H9 (cell line): Measurements from ENCODE around the gene KCTD20. TPM values are rescaled to one million over a fixed set of nuclear protein-coding genes. Genes with fewer than 3 reads are reported as not detected.

Experiments used
- DNase-seq: peaks from one replicate; pipeline ENCODE4 v3.0.0-alpha.2; 2017
- H2AFZ ChIP-seq: one replicate; pipeline ENCODE4 v1.6.1; 2013; ENCODE audit warnings: mild to moderate bottlenecking, low read length, control low read depth, moderate library complexity
- H2AK5ac ChIP-seq: 2 replicates; pipeline ENCODE4 v1.6.1; 2013; ENCODE audit warnings: low read length, control low read depth, mixed read lengths; ENCODE audit not compliant: insufficient read length
- H2BK120ac ChIP-seq: one replicate; pipeline ENCODE4 v1.6.1; 2013; ENCODE audit warnings: low read depth, mild to moderate bottlenecking, low read length, control low read depth, inconsistent platforms; ENCODE audit not compliant: poor library complexity, severe bottlenecking
- H2BK12ac ChIP-seq: 2 replicates; pipeline ENCODE4 v1.6.1; 2013; ENCODE audit warnings: low read length, control low read depth, mixed read lengths, low read depth; ENCODE audit not compliant: insufficient read length
- H2BK15ac ChIP-seq: 2 replicates; pipeline ENCODE4 v1.6.1; 2013; ENCODE audit warnings: low read depth, low read length, control low read depth
- H2BK20ac ChIP-seq: one replicate; pipeline ENCODE4 v1.6.1; 2013; ENCODE audit warnings: low read depth, mild to moderate bottlenecking, low read length, control low read depth, inconsistent platforms; ENCODE audit not compliant: poor library complexity, severe bottlenecking
- H2BK5ac ChIP-seq: 2 replicates; pipeline ENCODE4 v1.6.1; 2013; ENCODE audit warnings: low read length, control low read depth, mixed read lengths; ENCODE audit not compliant: insufficient read length
- H3K14ac ChIP-seq: 2 replicates; pipeline ENCODE4 v1.6.1; 2013; ENCODE audit warnings: low read length, control low read depth; ENCODE audit not compliant: insufficient read depth
- H3K18ac ChIP-seq: 2 replicates; pipeline ENCODE4 v1.6.1; 2013; ENCODE audit warnings: low read depth, mild to moderate bottlenecking, mixed read lengths, low read length, control low read depth; ENCODE audit not compliant: insufficient read length
- H3K23ac ChIP-seq: 2 replicates; pipeline ENCODE4 v1.6.1; 2013; ENCODE audit warnings: low read length, control low read depth, mixed read lengths, low read depth; ENCODE audit not compliant: insufficient read length
- H3K23me2 ChIP-seq: 2 replicates; pipeline ENCODE4 v1.6.1; 2013; ENCODE audit warnings: low read depth, mild to moderate bottlenecking, mixed read lengths, low read length, control low read depth; ENCODE audit not compliant: insufficient read length, poor library complexity, severe bottlenecking
- H3K27ac ChIP-seq: 2 replicates; pipeline ENCODE4 v1.5.1; 2013; ENCODE audit warnings: low read length, control low read depth, mixed read lengths, low read depth; ENCODE audit not compliant: insufficient read length
- H3K27me3 ChIP-seq: 2 replicates; pipeline ENCODE4 v1.6.1; 2013; ENCODE audit warnings: low read length, control low read depth, inconsistent platforms; ENCODE audit not compliant: insufficient read depth
- H3K4ac ChIP-seq: 2 replicates; pipeline ENCODE4 v1.6.1; 2013; ENCODE audit warnings: low read depth, mild to moderate bottlenecking, control low read depth, inconsistent platforms, low read length, moderate library complexity
- H3K4me1 ChIP-seq: 2 replicates; pipeline ENCODE4 v1.6.1; 2013; ENCODE audit warnings: low read length, control low read depth, inconsistent platforms; ENCODE audit not compliant: insufficient read depth
- H3K4me2 ChIP-seq: 2 replicates; pipeline ENCODE4 v1.6.1; 2013; ENCODE audit warnings: low read length, control low read depth, mixed read lengths; ENCODE audit not compliant: insufficient read length, insufficient read depth
- H3K56ac ChIP-seq: 2 replicates; pipeline ENCODE4 v1.6.1; 2013; ENCODE audit warnings: low read depth, mild to moderate bottlenecking, mixed read lengths, low read length, control low read depth; ENCODE audit not compliant: insufficient read length
- H3K79me1 ChIP-seq: 2 replicates; pipeline ENCODE4 v1.6.1; 2013; ENCODE audit warnings: low read depth, mild to moderate bottlenecking, moderate library complexity, low read length, control low read depth, inconsistent platforms; ENCODE audit not compliant: insufficient read depth, poor library complexity, severe bottlenecking
- H3K79me2 ChIP-seq: 2 replicates; pipeline ENCODE4 v1.6.1; 2013; ENCODE audit warnings: low read length, control low read depth, inconsistent platforms; ENCODE audit not compliant: insufficient read depth
- H3K9ac ChIP-seq: 2 replicates; pipeline ENCODE4 v1.6.1; 2013; ENCODE audit warnings: low read length, control low read depth, mixed read lengths; ENCODE audit not compliant: insufficient read length; ENCODE audit errors: extremely low read depth
- H3K9me3 ChIP-seq: one replicate; pipeline ENCODE4 v1.6.1; 2013; ENCODE audit warnings: low read depth, low read length, inconsistent platforms; ENCODE audit not compliant: control insufficient read depth
- H3T11ph ChIP-seq: one replicate; pipeline ENCODE4 v1.6.1; 2013; ENCODE audit warnings: mild to moderate bottlenecking, low read length, control low read depth, inconsistent platforms
- H4K20me1 ChIP-seq: one replicate; pipeline ENCODE4 v1.6.1; 2013; ENCODE audit not compliant: control insufficient read depth, insufficient read length, insufficient read depth
- H4K5ac ChIP-seq: 2 replicates; pipeline ENCODE4 v1.6.1; 2013; ENCODE audit warnings: low read depth, mild to moderate bottlenecking, mixed read lengths, low read length, control low read depth; ENCODE audit not compliant: insufficient read length
- H4K8ac ChIP-seq: replicated peaks from 2 replicates; pipeline ENCODE4 v1.6.1; 2013; ENCODE audit warnings: low read length, control low read depth, mixed read lengths, low read depth; ENCODE audit not compliant: insufficient read length
- H4K91ac ChIP-seq: 2 replicates; pipeline ENCODE4 v1.6.1; 2013; ENCODE audit warnings: low read depth, mild to moderate bottlenecking, moderate library complexity, mixed read lengths, low read length, control low read depth; ENCODE audit not compliant: insufficient read length
- H3K27ac Mint-ChIP-seq, 3 experiments: 2 replicates in 2 of 3; 3 replicates in 1 of 3; pipeline ENCODE4 v1.8.0; 2020 to 2021; ENCODE audit warnings: mixed read lengths in 3 of 3, mild to moderate bottlenecking in 1 of 3, moderate library complexity in 1 of 3
- H3K27me3 Mint-ChIP-seq: 2 replicates; pipeline ENCODE4 v1.8.0; 2021; ENCODE audit warnings: low read depth, mild to moderate bottlenecking, moderate library complexity, mixed read lengths
- H3K36me3 Mint-ChIP-seq, 3 experiments: 2 replicates in 2 of 3; 3 replicates in 1 of 3; pipeline ENCODE4 v1.8.0; 2020 to 2021; ENCODE audit warnings: low read depth in 3 of 3, mixed read lengths in 3 of 3; ENCODE audit not compliant: insufficient read depth in 1 of 3
- H3K4me1 Mint-ChIP-seq, 2 experiments: 2 replicates each; pipeline ENCODE4 v1.8.0; 2020; ENCODE audit warnings: mixed read lengths in 2 of 2
- H3K4me3 Mint-ChIP-seq, 2 experiments: 2 replicates in 1 of 2; 3 replicates in 1 of 2; pipeline ENCODE4 v1.8.0; 2020 to 2021; ENCODE audit warnings: mild to moderate bottlenecking in 2 of 2, mixed read lengths in 2 of 2, moderate library complexity in 1 of 2
- H3K9me3 Mint-ChIP-seq, 2 experiments: 2 replicates in 1 of 2; 3 replicates in 1 of 2; pipeline ENCODE4 v1.8.0; 2020; ENCODE audit warnings: mild to moderate bottlenecking in 2 of 2, mixed read lengths in 2 of 2, moderate library complexity in 1 of 2
- CTCF ChIP-seq: fragments of 200-600 bp; sonication (generic); conservative IDR thresholded peaks from 3 replicates; pipeline ENCODE4 v1.8.0; 2021; ENCODE audit warnings: antibody characterized with exemption, mild to moderate bottlenecking
- WGBS: extraction: QIAGEN DNeasy Blood & Tissue Kit; methylation state at CpG from one replicate; pipeline ENCODE4 v1.1.7; 2013; ENCODE audit warnings: missing lambda C conversion rate, low lambda C conversion rate, mixed read lengths; ENCODE audit not compliant: insufficient read length; ENCODE audit errors: extremely low coverage; 5-methylcytosine and 5-hydroxymethylcytosine counted together
- total RNA-seq: library from RNA; stranded (reverse); gene quantifications from 2 replicates; pipeline ENCODE4 v1.2.1, GENCODE V29; 2021

KCTD20 gene
- total RNA-seq, 1 experiment from 2014 or later, result 22.6 TPM

DNA sequence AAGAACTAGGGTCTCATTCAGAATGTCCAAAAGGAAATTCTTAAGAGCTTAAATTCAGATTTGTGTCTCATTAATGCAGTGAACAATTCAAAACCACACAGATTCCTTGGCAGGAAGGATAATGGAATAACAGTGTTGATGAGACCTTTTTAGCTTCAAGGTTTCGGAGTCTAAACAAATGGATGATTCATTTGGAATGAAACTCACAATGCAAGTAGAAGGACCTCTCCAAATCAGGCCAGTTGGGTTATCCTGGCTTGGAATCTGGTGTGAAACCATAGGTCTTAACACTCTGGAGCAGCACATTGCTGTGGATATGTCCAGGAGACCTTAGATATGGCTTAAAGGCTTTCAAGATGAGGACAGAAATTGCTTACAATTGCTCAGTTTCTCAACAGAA lies 44.9 kb downstream of the KCTD20 start:
- peaks cover 7 to 45% (median 25%) of the 10 kb centered on the region in 3 experiments; a peak in 5 of 7 replicates for H3K36me3 Mint-ChIP-seq
- H3K9me3 Mint-ChIP-seq, result no peaks in the 10 kb centered on the region
- no peak overlapping the region for H3K23ac ChIP-seq
- H3K4me2 ChIP-seq, result no peak overlapping the region
- H3K79me1 ChIP-seq, result no peaks in the 10 kb centered on the region
- no peak overlapping the region for H4K5ac ChIP-seq
- H2BK120ac ChIP-seq, result no peak overlapping the region
- H3K9ac ChIP-seq, result no peak overlapping the region
- H2BK5ac ChIP-seq, result no peak overlapping the region
- H3K14ac ChIP-seq, result no peak overlapping the region
- no peak overlapping the region for H2BK20ac ChIP-seq
- no peak overlapping the region for H3K18ac ChIP-seq
- DNase-seq, result no peak
- H3K27ac ChIP-seq, result no peak overlapping the region
- H4K20me1 ChIP-seq, result no peaks in the 10 kb centered on the region
- no peak overlapping the region for H4K8ac ChIP-seq
- H3K79me2 ChIP-seq, result no peaks in the 10 kb centered on the region
- H4K91ac ChIP-seq, result no peak overlapping the region
- WGBS, result no CpG with 5 or more reads among the region's 1 CpG
- no peaks in the 10 kb centered on the region for H3K27me3 ChIP-seq
- H3K56ac ChIP-seq, result no peak overlapping the region
- no peak for TF ChIP-seq CTCF
- no peak overlapping the region for H2AFZ ChIP-seq
- peaks cover 4 to 13% of the 10 kb centered on the region in 2 experiments for H3K4me1 Mint-ChIP-seq
- no peak overlapping the region for H3K4me3 Mint-ChIP-seq
- no peak overlapping the region for H3T11ph ChIP-seq
- no peaks in the 10 kb centered on the region for H3K23me2 ChIP-seq
- no peak overlapping the region for H3K4ac ChIP-seq
- no peaks in the 10 kb centered on the region for H3K4me1 ChIP-seq
- H2AK5ac ChIP-seq, result no peak overlapping the region
- no peak overlapping the region for H2BK12ac ChIP-seq
- H2BK15ac ChIP-seq, result no peak overlapping the region
- H3K9me3 ChIP-seq, result no peaks in the 10 kb centered on the region
- H3K27ac Mint-ChIP-seq, result no peak overlapping the region
- no peaks in the 10 kb centered on the region; the same call in 1 of the 2 replicates for H3K27me3 Mint-ChIP-seq
